ENCODE data around the gene NUDT8. TPM values are rescaled to one million over a fixed set of nuclear protein-coding genes. Genes with fewer than 3 reads are reported as not detected.

The NUDT8 gene
- total and polyA plus RNA-seq, 2 of the 8 experiments (the other 6 are each of a cell fraction or from before 2014, with no cell fraction given), result 7.2 to 8.3 TPM

- WGBS, 2 experiments (ENCODE audit: extremely low coverage in 1 of 2, insufficient coverage in 1 of 2, insufficient read length in 1 of 2, insufficient replicate concordance in 2 of 2, low coverage in 1 of 2, low lambda C conversion rate in 2 of 2, missing lambda C conversion rate in 1 of 2), result 86% methylated on average over 4 of the region's 4 CpGs; no CpG with 5 or more reads in 1 of the 2 experiments
- TF ChIP-seq HDAC6 (IDR thresholded peaks at IDR 0.05; ENCODE audit: low read depth, low read length) (no peak), BCL11A (IDR thresholded peaks at IDR 0.05; ENCODE audit: low read depth in 2 of 2, low read length in 2 of 2) (no peak), MAX (IDR thresholded peaks at IDR 0.05) (no peak), KDM5A (IDR thresholded peaks at IDR 0.05; ENCODE audit: low read length) (no peak), EZH2 (IDR thresholded peaks at IDR 0.05; ENCODE audit: low read depth, low read length, severe bottlenecking) (no peak), GABPA (IDR thresholded peaks at IDR 0.05; ENCODE audit: borderline replicate concordance, insufficient read depth, low read length) (no peak), ZNF274 (IDR thresholded peaks at IDR 0.05; ENCODE audit: borderline replicate concordance, extremely low read depth, low read length) (no peak), SRF (IDR thresholded peaks at IDR 0.05; ENCODE audit: low read depth, low read length) (no peak), POU5F1 (IDR thresholded peaks at IDR 0.05; ENCODE audit: low read depth, low read length) (no peak), BRCA1 (IDR thresholded peaks at IDR 0.05; ENCODE audit: low read depth, low read length) (no peak), HDAC2 (IDR thresholded peaks at IDR 0.05; ENCODE audit: borderline replicate concordance in 1 of 2, low read depth in 2 of 2, low read length in 2 of 2) (no peak), CBX8 (IDR thresholded peaks at IDR 0.05; ENCODE audit: borderline replicate concordance, low read depth, low read length) (no peak), YY1 (IDR thresholded peaks at IDR 0.05; ENCODE audit: low read depth, low read length) (no peak)
- no peak overlapping the region for H4K8ac ChIP-seq (ENCODE audit: extremely low read depth, insufficient read depth, low read length)
- no peaks in the 10 kb centered on the region for H3K79me2 ChIP-seq (ENCODE audit: control insufficient read depth in 1 of 2, insufficient read depth in 2 of 2, low read length in 2 of 2)
- peaks cover 22 to 25% of the 10 kb centered on the region in 2 experiments for H3K9me3 ChIP-seq (ENCODE audit: insufficient read depth in 2 of 2, low read depth in 1 of 2, low read length in 1 of 2)
- H2AFZ ChIP-seq (ENCODE audit: low read length), result no peak overlapping the region
- no peaks in the 10 kb centered on the region for H4K20me1 ChIP-seq (replicated peaks in 1 of 2; ENCODE audit: control insufficient read depth in 1 of 2, insufficient read depth in 2 of 2, low read length in 2 of 2)
- no peak overlapping the region for H3K4me2 ChIP-seq (ENCODE audit: insufficient read depth in 1 of 2, low read depth in 2 of 2, low read length in 2 of 2)
- no peaks in the 10 kb centered on the region for H3K4me1 ChIP-seq (replicated peaks in 1 of 4; ENCODE audit: control insufficient read depth in 3 of 4, insufficient read depth in 4 of 4, low read length in 3 of 4)
- no peak overlapping the region for H2BK5ac ChIP-seq (ENCODE audit: low read depth, low read length)
- no peaks in the 10 kb centered on the region for H3K23me2 ChIP-seq (ENCODE audit: low read depth, low read length)
- H3K27me3 ChIP-seq (replicated peaks in 1 of 4; ENCODE audit: control insufficient read depth in 3 of 4, extremely low read depth in 1 of 4, insufficient read depth in 3 of 4, low read length in 3 of 4), result no peaks in the 10 kb centered on the region
- POLR2A ChIA-PET (ENCODE audit: partially characterized antibody), result interaction anchor here (0.7 kb wide), 1 partner anchor 385 kb away, joined by 3 read pairs; no protein-coding TSS in a partner anchor
- CTCF ChIA-PET (ENCODE audit: partially characterized antibody), result interaction anchor here (0.6 to 1.6 kb wide), 5 partner anchors 8 to 108 kb away, joined by 3 to 7 read pairs (median 4); partner anchors contain the start of gene TBX10
- no peak for FAIRE-seq
- H2BK15ac ChIP-seq (ENCODE audit: low read length), result no peak overlapping the region
- H2BK12ac ChIP-seq (ENCODE audit: low read depth, low read length), result no peak overlapping the region
- no peak overlapping the region for H3K23ac ChIP-seq (ENCODE audit: insufficient read length)
- H2BK120ac ChIP-seq (replicated peaks; ENCODE audit: low read depth, low read length), result no peak overlapping the region
- no peaks in the 10 kb centered on the region for H3K79me1 ChIP-seq (ENCODE audit: low read depth, low read length)
- no peak overlapping the region for H4K91ac ChIP-seq (replicated peaks; ENCODE audit: insufficient read length, low read length)
- no peak overlapping the region for H3K56ac ChIP-seq (replicated peaks; ENCODE audit: insufficient read length, low read depth, low read length)
- H3K9ac ChIP-seq (replicated peaks in 1 of 4; ENCODE audit: extremely low read depth in 1 of 4, low read depth in 3 of 4, low read length in 3 of 4), result no peak overlapping the region
- H3K27ac ChIP-seq (ENCODE audit: low read depth, low read length), result no peak overlapping the region
- no peak overlapping the region for H3K4me3 ChIP-seq (ENCODE audit: extremely low read depth in 1 of 4, insufficient read depth in 2 of 4, low read depth in 3 of 4, low read length in 4 of 4)
- no peaks in the 10 kb centered on the region for H3K36me3 ChIP-seq (ENCODE audit: control insufficient read depth in 2 of 4, insufficient read depth in 4 of 4, low read length in 3 of 4)
- no peak for DNase-seq (ENCODE audit: low read depth in 1 of 2, low spot score in 2 of 2)
- no peak overlapping the region for H3K4ac ChIP-seq (replicated peaks; ENCODE audit: insufficient read length, low read depth, low read length)
- no peak overlapping the region for H2BK20ac ChIP-seq (ENCODE audit: low read length)
- H3K14ac ChIP-seq (ENCODE audit: insufficient read length), result no peak overlapping the region
- no peak overlapping the region for H2AK5ac ChIP-seq (ENCODE audit: low read depth, low read length)
- no peak overlapping the region for H4K5ac ChIP-seq (ENCODE audit: insufficient read length, low read depth, low read length)
- no peak overlapping the region for H3K18ac ChIP-seq (ENCODE audit: extremely low read depth, low read length)
These were observed 26.7 kb upstream of the NUDT8 start for GRCh38 chr11:67656278-67656922.
